ENCODE measurements around the gene CPA4. TPM values are rescaled to one million over a fixed set of nuclear protein-coding genes. Genes with fewer than 3 reads are reported as not detected.

The CPA4 gene
- total and polyA plus RNA-seq, 2 of the 13 experiments (the other 11 are each of a cell fraction or from before 2014, with no cell fraction given) = 0.20 to 0.22 TPM

GRCh38 chr7:130303982-130304381 is 11.0 kb downstream of the CPA4 start:
- DNase-seq (ENCODE audit: low spot score) (peak; percentile 52), ATAC-seq (peak; percentile 76), FAIRE-seq (no peak)
- Histone ChIP-seq H3K36me3 (replicated peaks in 1 of 2; ENCODE audit: control insufficient read depth in 1 of 2, insufficient read depth in 2 of 2, low read length in 2 of 2) (no peaks in the 10 kb centered on the region), H3K4me2 (ENCODE audit: low read depth, low read length) (no peak overlapping the region), H3K9ac (ENCODE audit: insufficient read depth, low read depth, low read length) (no peak overlapping the region), H3K27ac (ENCODE audit: extremely low read length, insufficient read depth, low read length) (no peak overlapping the region), H3K4me1 (ENCODE audit: insufficient read depth, low read length) (peaks cover 7% of the 10 kb centered on the region), H3K79me2 (ENCODE audit: insufficient read depth, low read length) (no peaks in the 10 kb centered on the region), H2AFZ (ENCODE audit: low read length) (no peak overlapping the region), H4K20me1 (ENCODE audit: insufficient read depth, low read length) (no peaks in the 10 kb centered on the region), H3K9me3 (ENCODE audit: low read length) (no peaks in the 10 kb centered on the region), H3K4me3 (replicated peaks in 1 of 3; ENCODE audit: insufficient read depth in 1 of 3, low read depth in 2 of 3, low read length in 3 of 3) (no peak overlapping the region), H3K27me3 (ENCODE audit: control insufficient read depth in 1 of 2, insufficient read depth in 2 of 2, low read length in 2 of 2) (peaks cover 1 to 21% of the 10 kb centered on the region in 2 experiments; a peak in 2 of 5 replicates)
- no TSS peak for BruUV-seq (replicated peaks)
- POLR2A ChIA-PET = no interaction called here
- 1% methylated on average over 5 of the region's 5 CpGs for WGBS (ENCODE audit: low lambda C conversion rate)
- CTCF ChIA-PET (ENCODE audit: low intra/inter-chr PET ratio, low total read pairs) = no interaction called here
- intact Hi-C loops (cut with micrococcal nuclease; ENCODE audit: unreplicated experiment) (no loop called here), in situ Hi-C loops (cut with HindIII; ENCODE audit: extremely low pct_ligation_motif_present, low pct_unique_long_range_greater_than_20kb) (no loop called here)
- no peak for TF ChIP-seq ZHX2 (IDR thresholded peaks at IDR 0.05; ENCODE audit: low read depth)
- no peak for TF ChIP-seq ZHX2 (CRISPR knock-in tag; IDR thresholded peaks at IDR 0.05; ENCODE audit: borderline replicate concordance)
- 0 out of 2 replicates have a peak, but pooled peaks have one; percentile 23 for TF ChIP-seq ZMYM2 (CRISPR knock-in tag; IDR thresholded peaks at IDR 0.05)
- TF ChIP-seq RCOR2 (CRISPR knock-in tag; IDR thresholded peaks at IDR 0.05) = peak; percentile 66; the same call in 1 of the 2 replicates
- TF ChIP-seq ZNF326 (CRISPR knock-in tag; IDR thresholded peaks at IDR 0.05; ENCODE audit: borderline replicate concordance) = no peak
- no peak for TF ChIP-seq GPN1 (CRISPR knock-in tag; IDR thresholded peaks at IDR 0.05; ENCODE audit: borderline replicate concordance)
- TF ChIP-seq ZNF451 (CRISPR knock-in tag; IDR thresholded peaks at IDR 0.05) = no peak
- 0 out of 2 replicates have a peak, but pooled peaks have one; percentile 28 for TF ChIP-seq ZNF644 (CRISPR knock-in tag; IDR thresholded peaks at IDR 0.05; ENCODE audit: low read depth)
- peak; percentile 94 for TF ChIP-seq ZNF121 (CRISPR knock-in tag; IDR thresholded peaks at IDR 0.05)
- TF ChIP-seq REXO4 (CRISPR knock-in tag; IDR thresholded peaks at IDR 0.05; ENCODE audit: borderline replicate concordance) = no peak
- TF ChIP-seq FOSL2 (CRISPR knock-in tag; IDR thresholded peaks at IDR 0.05) = peak; percentile 92
- peak; percentile 22; the same call in 1 of the 2 replicates for TF ChIP-seq CEBPG (CRISPR knock-in tag; IDR thresholded peaks at IDR 0.05)
- TF ChIP-seq ZNF770 (CRISPR knock-in tag; IDR thresholded peaks at IDR 0.05) = 0 out of 2 replicates have a peak, but pooled peaks have one; percentile 28
- TF ChIP-seq ARID4A (CRISPR knock-in tag; IDR thresholded peaks at IDR 0.05; ENCODE audit: borderline replicate concordance) = no peak
